Fibroblast of pulmonary artery (primary cell): ENCODE results near the gene ATP8B2.
"Not testable (repeated sequence)": the region's sequence is repeated elsewhere in the genome, so short reads cannot be mapped to it uniquely, and the experiment has no call there.

Experiments used
- DNase-seq: peaks from one replicate; pipeline ENCODE4 v3.0.0-alpha.2; 2010; ENCODE audit warnings: low read depth
- H3K4me3 ChIP-seq: replicated peaks from 2 replicates; pipeline ENCODE4 v1.5.1; 2011; ENCODE audit warnings: low read depth, mild to moderate bottlenecking, control low read depth, low read length, moderate library complexity
- CTCF ChIP-seq: IDR thresholded peaks from 2 replicates; pipeline ENCODE4 v1.5.1; 2011; ENCODE audit warnings: mild to moderate bottlenecking, control low read depth, low read length, inconsistent platforms; ENCODE audit errors: missing control alignments

The ATP8B2 gene

GRCh38 chr1:154361357-154361756 lies 36.0 kb downstream of the ATP8B2 start:
- H3K4me3 ChIP-seq: no peak overlapping the region
- no peak for DNase-seq
- TF ChIP-seq CTCF: no peak

- DNase-seq: no peak
- no peak for TF ChIP-seq CTCF
- H3K4me3 ChIP-seq: no peak overlapping the region
Measured at GRCh38 chr1:154371436-154371835, 46.1 kb downstream of the ATP8B2 start.

- not testable (repeated sequence) for H3K4me3 ChIP-seq, DNase-seq
Measured at GRCh38 chr1:154373777-154374357, 48.5 kb downstream of the ATP8B2 start.

- H3K4me3 ChIP-seq: no peak overlapping the region
- no peak for TF ChIP-seq CTCF
- no peak for DNase-seq
Measured at GRCh38 chr1:154379301-154379700, 54.0 kb downstream of the ATP8B2 start.

- no peak for TF ChIP-seq CTCF
- H3K4me3 ChIP-seq: no peak overlapping the region
- no peak for DNase-seq
Measured at GRCh38 chr1:154384650-154385489, 59.5 kb downstream of the ATP8B2 start.

GRCh38 chr1:154386643-154387352 lies 61.5 kb downstream of the ATP8B2 start:
- DNase-seq: no peak
- no peak for TF ChIP-seq CTCF
- no peak overlapping the region for H3K4me3 ChIP-seq

- TF ChIP-seq CTCF: no peak
- H3K4me3 ChIP-seq: no peak overlapping the region
- no peak for DNase-seq
Measured at GRCh38 chr1:154391086-154391770, 65.9 kb downstream of the ATP8B2 start.
